Tibial artery (tissue), 4 donors: ENCODE measurements around the gene TMEM101.

Source experiments
- DNase-seq, 2 donors: peaks; one replicate each; pipeline ENCODE4 v3.0.0-alpha.2; 2019
- H3K27ac ChIP-seq, 2 donors: fragments of 200-600 bp; sonication (generic) in 1 of 2; 1 replicate in 1 of 2; 2 replicates in 1 of 2; pipeline ENCODE4 v1.5.1; 2018 to 2019; ENCODE audit warnings: mild to moderate bottlenecking in 1 of 2
- H3K27me3 ChIP-seq, 2 donors: fragments of 200-600 bp; sonication (generic) in 1 of 2; one replicate each; pipeline versions ENCODE4 v1.5.1 to v1.6.0; 2016 to 2019
- H3K36me3 ChIP-seq, 3 donors: fragments of 200-600 bp; sonication (generic) in 2 of 3; one replicate each; pipeline ENCODE4 v1.5.1; 2016 to 2019; ENCODE audit warnings: mild to moderate bottlenecking in 2 of 3
- H3K4me1 ChIP-seq, 4 donors: fragments of 200-600 bp; sonication (generic) in 2 of 4; 1 replicate in 3 of 4; 2 replicates in 1 of 4; pipeline ENCODE4 v1.5.1; 2016 to 2019
- H3K4me3 ChIP-seq, 2 donors: fragments of 200-600 bp; sonication (generic) in 1 of 2; 1 replicate in 1 of 2; 2 replicates in 1 of 2; pipeline ENCODE4 v1.5.1; 2018 to 2019; ENCODE audit warnings: mild to moderate bottlenecking in 2 of 2
- H3K9me3 ChIP-seq, 3 donors: fragments of 200-600 bp; sonication (generic) in 1 of 3; one replicate each; pipeline ENCODE4 v1.5.1; 2016 to 2019
- intact Hi-C: fragments of 100-400 bp; cut with DNase I; formaldehyde crosslinking; loops from one replicate; pipeline ENCODE4 v1.15.0; 2023; ENCODE audit warnings: low total_unique reads
- TF ChIP-seq, protein P1 (sequence below), 2 experiments: fragments of 200-600 bp in 1 of 2; fragments of 450-650 bp in 1 of 2; IDR thresholded peaks; one replicate each; pipeline ENCODE4 v1.5.1; 2017 to 2019; ENCODE audit warnings: antibody characterized with exemption in 2 of 2, mild to moderate bottlenecking in 1 of 2, moderate library complexity in 1 of 2

Gene TMEM101

DNA sequence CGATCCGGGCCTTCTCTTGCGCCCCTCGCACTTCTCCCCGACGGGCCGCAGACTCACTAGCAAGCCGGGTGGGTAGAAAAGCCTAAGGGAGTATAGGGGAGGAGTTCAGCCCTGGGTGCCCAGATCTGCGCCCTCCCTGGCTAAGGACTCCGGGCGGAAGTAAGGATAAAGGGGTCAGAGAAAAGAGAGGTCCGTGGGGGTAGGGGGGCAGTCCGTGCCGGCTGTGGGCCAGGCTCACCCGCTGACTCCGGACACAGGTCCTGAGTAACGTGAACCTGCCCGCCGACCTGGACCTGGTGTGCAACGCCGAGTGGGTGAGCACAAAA is 8.5 kb downstream of the TMEM101 start:
- no peaks in the 10 kb centered on the region for H3K9me3 ChIP-seq
- H3K4me1 ChIP-seq, result peaks cover 0 to 40% (median 34%) of the 10 kb centered on the region in 4 donors
- intact Hi-C loops, result no loop called here
- no peak for DNase-seq
- peak overlapping the region in 1 of 2 donors; percentile 2 for H3K27ac ChIP-seq
- peaks cover 16 to 68% of the 10 kb centered on the region in 2 donors for H3K27me3 ChIP-seq
- TF ChIP-seq, protein P1, sequence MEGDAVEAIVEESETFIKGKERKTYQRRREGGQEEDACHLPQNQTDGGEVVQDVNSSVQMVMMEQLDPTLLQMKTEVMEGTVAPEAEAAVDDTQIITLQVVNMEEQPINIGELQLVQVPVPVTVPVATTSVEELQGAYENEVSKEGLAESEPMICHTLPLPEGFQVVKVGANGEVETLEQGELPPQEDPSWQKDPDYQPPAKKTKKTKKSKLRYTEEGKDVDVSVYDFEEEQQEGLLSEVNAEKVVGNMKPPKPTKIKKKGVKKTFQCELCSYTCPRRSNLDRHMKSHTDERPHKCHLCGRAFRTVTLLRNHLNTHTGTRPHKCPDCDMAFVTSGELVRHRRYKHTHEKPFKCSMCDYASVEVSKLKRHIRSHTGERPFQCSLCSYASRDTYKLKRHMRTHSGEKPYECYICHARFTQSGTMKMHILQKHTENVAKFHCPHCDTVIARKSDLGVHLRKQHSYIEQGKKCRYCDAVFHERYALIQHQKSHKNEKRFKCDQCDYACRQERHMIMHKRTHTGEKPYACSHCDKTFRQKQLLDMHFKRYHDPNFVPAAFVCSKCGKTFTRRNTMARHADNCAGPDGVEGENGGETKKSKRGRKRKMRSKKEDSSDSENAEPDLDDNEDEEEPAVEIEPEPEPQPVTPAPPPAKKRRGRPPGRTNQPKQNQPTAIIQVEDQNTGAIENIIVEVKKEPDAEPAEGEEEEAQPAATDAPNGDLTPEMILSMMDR (IDR thresholded peaks at IDR 0.05), result no peak
- peaks cover 0 to 18% (median 0%) of the 10 kb centered on the region in 3 donors for H3K36me3 ChIP-seq
- H3K4me3 ChIP-seq, result peak overlapping the region; percentile 44 to 53

DNA sequence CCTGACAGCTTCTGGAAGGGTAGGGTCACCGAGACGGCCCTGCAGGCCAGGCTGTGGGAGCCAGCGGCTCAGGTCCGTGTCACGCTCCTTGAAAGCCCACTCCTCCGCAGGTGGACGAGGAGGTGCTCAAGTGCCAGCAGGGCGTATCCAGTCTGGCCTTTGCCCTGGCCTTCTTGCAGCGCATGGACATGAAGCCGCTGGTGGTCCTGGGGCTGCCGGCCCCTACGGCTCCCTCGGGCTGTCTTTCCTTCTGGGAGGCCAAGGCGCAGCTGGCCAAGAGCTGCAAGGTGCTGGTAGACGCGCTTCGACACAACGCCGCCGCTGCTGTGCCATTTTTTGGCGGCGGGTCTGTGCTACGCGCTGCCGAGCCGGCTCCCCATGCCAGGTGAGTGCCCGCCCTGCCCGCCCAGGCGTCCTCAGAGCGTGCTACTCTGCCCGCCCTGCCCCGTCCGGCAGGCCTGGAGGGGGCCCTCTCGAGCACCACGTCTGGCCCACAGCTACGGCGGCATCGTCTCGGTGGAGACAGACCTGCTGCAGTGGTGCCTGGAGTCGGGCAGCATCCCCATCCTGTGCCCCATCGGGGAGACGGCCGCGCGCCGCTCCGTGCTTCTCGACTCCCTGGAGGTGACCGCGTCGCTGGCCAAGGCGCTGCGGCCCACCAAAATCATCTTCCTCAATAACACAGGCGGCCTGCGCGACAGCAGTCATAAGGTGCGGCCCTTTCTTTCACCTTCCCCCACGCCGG is 9.1 kb downstream of the TMEM101 start:
- peaks cover 16 to 73% of the 10 kb centered on the region in 2 donors for H3K27me3 ChIP-seq

DNA sequence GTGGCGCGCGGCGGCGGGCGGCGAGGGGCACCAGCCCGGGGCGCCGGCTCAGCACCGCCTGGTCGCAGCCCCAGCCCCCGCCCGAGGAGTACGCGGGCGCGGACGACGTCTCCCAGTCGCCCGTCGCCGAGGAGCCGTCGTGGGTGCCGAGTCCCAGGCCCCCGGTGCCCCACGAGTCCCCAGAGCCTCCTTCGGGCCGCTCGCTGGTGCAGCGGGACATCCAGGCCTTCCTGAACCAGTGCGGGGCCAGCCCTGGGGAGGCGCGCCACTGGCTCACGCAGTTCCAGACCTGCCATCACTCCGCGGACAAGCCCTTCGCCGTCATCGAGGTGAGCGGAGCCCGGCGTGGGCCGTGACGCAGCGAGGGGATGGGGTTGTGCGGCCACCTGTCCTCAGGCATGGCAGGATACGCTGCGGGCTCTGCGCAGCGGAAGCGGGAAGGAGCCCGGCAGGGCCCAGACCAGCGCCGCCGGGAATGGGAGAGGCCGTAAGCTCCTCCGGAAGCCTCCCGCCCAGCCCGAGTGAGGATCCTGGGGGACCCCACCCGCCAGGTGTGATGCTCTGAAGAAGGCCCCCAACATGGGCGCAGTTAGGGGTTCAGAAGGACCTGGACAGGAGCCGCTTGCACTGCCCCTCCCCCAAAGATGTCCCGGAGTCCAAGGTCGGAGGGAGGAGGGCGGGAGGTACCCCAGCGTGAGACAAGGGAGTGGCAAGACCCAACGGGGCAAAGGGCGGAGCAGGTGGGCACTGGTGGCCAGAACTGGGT is 9.8 kb downstream of the TMEM101 start:
- peaks cover 0 to 7% (median 0%) of the 10 kb centered on the region in 3 donors for H3K36me3 ChIP-seq
- peaks cover 0 to 40% (median 34%) of the 10 kb centered on the region in 4 donors for H3K4me1 ChIP-seq
- intact Hi-C loops, result no loop called here
- no peak overlapping the region for H3K27ac ChIP-seq
- H3K27me3 ChIP-seq, result peaks cover 16 to 73% of the 10 kb centered on the region in 2 donors
- no peak for DNase-seq
- H3K4me3 ChIP-seq, result peak overlapping the region; percentile 10 to 53
- H3K9me3 ChIP-seq, result no peaks in the 10 kb centered on the region
- TF ChIP-seq, protein P1 (IDR thresholded peaks at IDR 0.05), result no peak

More for the DNA sequence above, 9.1 kb downstream of the TMEM101 start:
- peaks cover 0 to 40% (median 34%) of the 10 kb centered on the region in 4 donors for H3K4me1 ChIP-seq
- peaks cover 0 to 13% (median 0%) of the 10 kb centered on the region in 3 donors for H3K36me3 ChIP-seq
- TF ChIP-seq, protein P1 (IDR thresholded peaks at IDR 0.05), result no peak
- DNase-seq, result peak in 1 of 2 donors; percentile 68
- intact Hi-C loops, result no loop called here
- peak overlapping the region; percentile 44 to 53 for H3K4me3 ChIP-seq
- H3K9me3 ChIP-seq, result no peaks in the 10 kb centered on the region
- peak overlapping the region in 1 of 2 donors; percentile 2 for H3K27ac ChIP-seq

DNA sequence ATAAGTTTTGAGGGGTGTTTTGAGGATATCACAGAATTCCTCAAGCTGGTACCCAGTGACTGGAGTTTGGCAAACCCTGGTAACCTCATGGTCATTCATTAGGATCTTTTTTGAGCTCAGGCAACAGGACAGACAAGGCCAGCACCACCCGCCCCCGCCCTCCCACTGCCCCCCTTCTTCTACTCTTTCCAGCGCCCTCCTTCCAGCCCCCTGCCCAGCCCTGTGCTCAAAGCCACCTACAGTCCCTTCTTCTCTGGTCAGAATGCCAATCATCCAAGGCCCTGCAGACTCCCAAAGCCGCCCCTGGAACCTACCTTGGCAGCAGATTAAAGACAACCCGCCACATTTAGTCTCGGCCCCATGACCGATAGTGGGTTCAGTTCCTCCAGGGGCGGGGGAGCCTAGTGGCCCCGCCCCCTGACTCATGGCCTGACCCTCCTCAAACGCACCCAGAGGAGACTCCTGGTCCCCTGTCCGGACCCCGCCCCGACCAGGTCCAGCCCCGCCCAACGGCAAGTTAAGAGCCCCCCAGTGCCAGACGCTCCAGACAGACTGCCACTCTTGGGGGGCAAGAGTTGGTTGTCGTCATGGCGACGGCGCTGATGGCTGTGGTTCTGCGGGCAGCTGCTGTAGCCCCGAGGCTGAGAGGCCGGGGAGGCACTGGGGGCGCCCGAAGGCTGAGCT is 10.5 kb downstream of the TMEM101 start, which contains the start of gene NAGS:
Gene NAGS (plus strand): TSS at position 546 of the 684 bp plus-strand sequence. CDS start 42 bp downstream, at position 588.
- peaks cover 0 to 40% (median 34%) of the 10 kb centered on the region in 4 donors for H3K4me1 ChIP-seq
- intact Hi-C loops, result no loop called here

More for the DNA sequence above, 10.5 kb downstream of the TMEM101 start, which contains the start of gene NAGS:
- no peak for DNase-seq
- Histone ChIP-seq H3K4me3 (peak within 1 kb of the TSS; percentile 10 to 53), H3K27ac (no peak within 1 kb of the TSS), H3K9me3 (no peaks in the 10 kb centered on the region), H3K36me3 (peaks cover 0 to 1% (median 0%) of the 10 kb centered on the region in 3 donors), H3K27me3 (peaks cover 16 to 73% of the 10 kb centered on the region in 2 donors)
- TF ChIP-seq, protein P1 (IDR thresholded peaks at IDR 0.05), result no peak
